A172 (cell line): Measurements from ENCODE around the gene CNKSR3. TPM values are rescaled to one million over a fixed set of nuclear protein-coding genes. Genes with fewer than 3 reads are reported as not detected.
A peak's percentile ranks its signal among the peaks of the same experiment; 100 is the strongest.
"Not testable (repeated sequence)": the region's sequence is repeated elsewhere in the genome, so short reads cannot be mapped to it uniquely, and the experiment has no call there.

Source experiments
- DNase-seq: peaks from one replicate; pipeline ENCODE4 v3.0.0-alpha.2; 2015; ENCODE audit warnings: low spot score
- total RNA-seq: library from RNA; depleted of rRNA; stranded (reverse); fragments of >200 nt; shearing (Covaris generic); gene quantifications from 2 replicates; pipeline ENCODE4 v1.2.3, GENCODE V29; 2014

Gene CNKSR3
- total RNA-seq, 1 experiment from 2014 or later = 1.8 TPM

DNA sequence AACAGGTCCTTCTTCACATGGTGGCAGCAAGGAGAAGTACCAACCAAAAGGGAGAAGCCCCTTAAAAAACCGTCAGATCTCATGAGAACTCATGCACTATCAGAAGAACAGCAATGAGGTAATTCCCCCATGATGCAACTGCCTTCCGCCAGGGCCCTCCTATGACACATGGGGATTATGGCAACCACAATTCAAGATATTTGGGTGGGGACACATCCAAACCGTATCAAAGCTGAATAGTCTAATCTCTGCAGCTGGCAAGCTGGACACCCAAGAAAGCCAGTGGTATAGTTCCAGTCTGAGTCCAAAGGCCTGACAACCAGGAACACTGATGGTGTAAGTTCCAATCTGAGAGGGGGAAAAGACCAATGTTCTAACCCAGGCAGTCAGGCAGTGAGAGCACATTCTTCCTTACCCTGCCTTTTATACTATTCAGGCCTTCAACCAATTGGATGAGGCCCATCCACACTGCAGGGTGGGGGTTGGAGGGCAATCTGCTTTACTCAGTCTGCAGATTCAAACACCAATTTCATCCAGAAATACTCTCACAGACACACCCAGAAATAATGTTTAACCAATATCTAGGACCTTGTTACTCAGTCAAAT lies 17.9 kb upstream of the CNKSR3 start:
- DNase-seq = no peak

DNA sequence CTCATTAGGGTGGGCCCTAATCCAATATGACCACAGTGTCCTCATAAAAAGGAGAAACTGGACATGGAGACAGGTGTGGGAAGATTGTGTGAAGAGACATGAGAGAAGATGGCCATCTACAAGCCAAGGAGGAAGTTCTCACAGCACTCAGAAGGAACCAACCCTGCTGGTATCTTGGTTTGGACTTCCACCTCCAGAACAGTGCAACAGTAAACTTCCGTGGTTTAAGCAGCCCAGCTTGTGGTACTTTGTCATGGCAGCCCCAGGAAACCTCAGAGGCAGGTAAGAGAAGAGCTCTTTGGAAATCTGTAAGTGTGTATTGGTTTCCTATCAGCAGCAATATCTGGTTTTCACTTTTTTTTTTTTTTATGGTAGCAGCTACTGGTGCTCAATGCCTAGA lies 16.5 kb upstream of the CNKSR3 start:
- no peak for DNase-seq

DNA sequence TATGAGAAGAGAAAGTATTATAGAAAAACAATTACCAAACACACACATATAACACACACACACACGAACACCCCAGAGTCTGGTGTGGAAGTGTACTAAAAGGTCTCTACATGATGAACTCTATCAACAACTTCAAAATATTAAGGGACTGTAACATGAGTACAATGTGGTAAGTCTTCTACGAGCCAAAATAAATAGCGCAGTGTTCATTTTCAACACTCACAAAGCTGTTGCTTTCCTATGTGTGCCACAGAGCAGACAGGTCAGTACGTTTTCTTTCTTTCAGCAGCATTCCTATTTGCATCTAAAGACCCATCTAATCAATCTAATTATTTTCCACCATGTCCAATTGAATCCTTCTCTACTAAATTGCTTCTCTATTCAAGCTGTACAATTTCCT lies 12.1 kb upstream of the CNKSR3 start:
- no peak for DNase-seq

DNA sequence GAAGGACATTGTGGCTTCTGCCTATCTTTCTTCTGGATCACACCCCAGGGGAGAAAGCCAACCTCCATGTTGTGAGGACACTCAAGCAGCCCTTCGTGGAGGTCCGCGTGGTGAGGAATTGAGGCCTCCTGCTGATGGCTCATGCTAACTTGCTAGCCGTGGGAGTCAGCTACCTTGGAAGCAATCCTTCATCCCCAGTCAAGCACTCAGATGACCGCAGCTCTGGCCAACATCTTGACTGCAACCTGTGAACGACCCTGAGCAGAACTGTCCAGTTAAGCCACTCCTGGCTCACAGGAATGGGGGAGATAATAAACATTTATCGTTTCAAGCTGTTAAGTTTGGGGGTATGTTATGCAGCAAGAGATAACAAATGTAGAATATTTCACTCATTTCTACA lies 10.9 kb upstream of the CNKSR3 start:
- no peak for DNase-seq

DNA sequence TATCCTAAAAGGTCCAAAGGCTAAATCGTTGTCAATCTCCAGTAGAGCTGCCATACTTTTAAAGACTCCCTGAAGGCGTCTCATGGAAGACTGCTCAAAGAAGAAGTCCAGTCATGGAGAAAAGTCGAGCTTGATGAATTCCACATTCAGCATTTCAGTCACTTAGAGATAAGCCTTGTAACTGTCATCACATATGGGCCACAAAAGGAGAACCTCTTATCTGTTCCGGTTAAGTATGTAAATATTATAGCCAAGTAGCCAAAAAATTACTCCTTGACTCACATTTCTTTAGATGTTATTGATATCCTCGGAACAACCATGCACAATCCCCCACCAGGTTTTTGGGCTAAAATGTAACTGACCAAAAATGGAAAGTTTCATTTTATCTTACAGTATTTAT lies 9.8 kb upstream of the CNKSR3 start:
- DNase-seq = no peak

DNA sequence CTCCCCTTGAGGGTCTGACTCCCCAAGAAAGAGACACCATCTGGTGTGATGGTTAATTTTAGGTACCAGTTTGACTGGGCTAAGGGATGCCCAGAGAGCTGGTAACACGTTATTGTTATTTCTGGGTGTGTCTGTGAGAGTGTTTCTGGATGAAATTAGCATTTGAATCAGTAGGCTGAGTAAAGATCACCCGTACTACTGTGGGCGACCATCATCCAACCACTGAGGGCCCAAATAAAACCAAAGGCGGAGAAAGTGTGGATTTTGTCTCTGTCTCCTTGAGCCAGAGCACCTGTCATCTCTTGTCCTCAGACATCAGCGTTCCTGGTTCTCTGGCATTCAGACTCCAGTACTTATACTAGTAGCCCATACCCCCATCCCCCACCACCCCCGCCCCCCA lies 7.9 kb upstream of the CNKSR3 start:
- DNase-seq = no peak

DNA sequence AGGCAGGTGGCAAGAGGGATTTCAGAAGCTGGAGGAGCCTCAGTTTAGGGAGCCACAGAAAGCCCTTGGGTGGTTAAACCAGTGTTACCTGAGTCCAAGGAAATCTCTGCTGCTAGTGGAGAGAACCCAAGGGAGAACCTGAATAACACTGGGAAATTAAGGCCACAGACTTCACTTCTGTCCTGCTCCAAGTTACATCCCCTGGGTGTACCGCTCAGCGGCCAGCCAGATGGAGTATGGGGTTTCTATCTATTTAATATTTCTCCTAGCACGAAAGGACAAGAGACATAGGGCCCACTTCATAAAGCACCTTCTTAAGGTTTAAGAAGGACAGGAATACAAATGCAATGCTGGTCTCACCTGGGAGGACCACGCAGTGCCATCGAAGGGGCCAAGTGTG lies 5.8 kb upstream of the CNKSR3 start:
- no peak for DNase-seq

DNA sequence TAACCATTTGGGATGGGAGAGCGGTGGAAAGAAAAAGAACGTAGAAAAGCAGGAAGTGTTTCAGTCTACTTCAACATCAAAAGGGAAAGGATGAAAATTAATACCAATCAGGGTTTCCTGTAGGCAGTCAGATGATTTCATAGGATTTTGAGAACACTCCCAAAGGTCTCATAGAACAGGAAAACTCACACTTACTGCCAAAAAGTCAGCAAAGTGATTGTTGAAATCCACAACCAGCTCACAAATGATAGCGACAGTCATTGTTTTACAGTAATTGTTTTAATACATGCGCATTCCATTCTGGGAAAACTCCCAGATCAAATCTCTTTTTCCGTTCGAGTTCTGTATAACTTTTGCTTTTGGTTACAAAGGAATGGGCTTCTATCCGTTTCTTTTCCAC lies 5.3 kb upstream of the CNKSR3 start:
- no peak for DNase-seq

DNA sequence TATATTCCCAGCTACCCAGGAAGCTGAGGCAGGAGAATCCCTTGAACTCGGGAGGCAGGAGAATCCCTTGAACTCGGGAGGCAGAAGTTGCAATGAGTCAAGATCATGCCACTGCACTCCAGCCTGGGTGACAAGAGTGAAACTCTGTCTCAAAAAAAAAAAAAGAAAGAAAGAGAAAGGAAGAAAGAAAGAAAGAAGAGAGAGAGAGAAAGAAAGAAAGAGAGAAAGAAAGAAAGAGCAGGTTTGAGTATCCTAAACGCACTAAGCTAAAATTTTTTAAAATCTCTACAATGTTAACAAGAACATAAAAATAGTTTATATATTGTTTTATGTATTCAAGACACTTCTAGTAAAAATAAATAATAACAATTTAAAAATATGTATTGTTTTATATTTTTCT lies 4.6 kb upstream of the CNKSR3 start:
- not testable (repeated sequence) for DNase-seq

DNA sequence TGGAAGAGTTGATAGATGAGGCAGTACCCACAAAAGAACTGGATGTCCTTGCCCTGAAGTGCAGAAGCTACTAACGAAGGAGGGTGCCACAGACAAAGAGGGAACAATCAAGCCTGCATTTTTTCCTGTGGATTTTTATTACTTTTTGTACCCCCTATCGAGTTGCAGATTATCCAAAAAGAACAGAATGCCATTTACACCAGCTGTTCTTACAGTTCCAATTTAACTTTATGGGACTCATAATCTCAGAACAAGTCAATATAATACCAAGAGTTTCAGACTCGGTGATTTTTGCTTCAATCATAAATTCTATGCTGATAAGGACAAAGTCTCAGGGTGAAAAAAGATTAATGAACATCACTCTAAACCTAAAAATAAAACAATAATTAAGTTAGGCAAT lies 4.0 kb upstream of the CNKSR3 start:
- DNase-seq = no peak

DNA sequence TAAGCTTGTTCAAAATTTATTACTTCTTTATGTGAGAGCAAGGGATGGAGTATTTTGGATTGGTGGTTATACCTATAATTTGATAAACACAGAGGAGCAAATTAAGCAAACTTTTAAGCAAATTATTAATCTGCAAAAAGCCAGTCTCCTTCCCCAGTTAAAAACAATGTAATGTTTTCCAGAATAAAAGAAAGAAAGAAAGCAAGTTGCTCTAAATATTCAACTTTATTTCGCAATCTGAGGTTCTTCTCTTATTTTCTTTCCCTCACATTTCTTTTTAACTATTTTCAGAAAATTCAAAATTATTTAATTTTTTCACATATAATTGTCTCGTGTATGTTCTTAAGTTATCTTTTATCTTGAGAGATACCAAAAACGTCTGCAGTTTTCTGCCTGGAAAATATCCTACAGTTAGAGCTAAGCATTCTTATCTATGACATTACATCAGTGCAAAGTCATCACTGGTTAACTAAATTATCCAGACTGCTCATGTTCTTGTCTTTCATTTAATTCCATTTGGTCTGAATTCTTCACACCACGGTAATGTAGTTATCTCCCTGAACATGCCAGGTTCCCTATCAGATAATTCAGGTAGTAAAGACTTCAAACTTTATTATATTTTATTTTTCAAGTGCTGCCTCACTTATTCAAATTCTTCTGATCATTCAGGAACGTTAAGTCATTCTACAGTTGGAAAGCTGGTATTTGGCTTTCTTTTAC lies 3.3 kb upstream of the CNKSR3 start:
- no peak for DNase-seq

DNA sequence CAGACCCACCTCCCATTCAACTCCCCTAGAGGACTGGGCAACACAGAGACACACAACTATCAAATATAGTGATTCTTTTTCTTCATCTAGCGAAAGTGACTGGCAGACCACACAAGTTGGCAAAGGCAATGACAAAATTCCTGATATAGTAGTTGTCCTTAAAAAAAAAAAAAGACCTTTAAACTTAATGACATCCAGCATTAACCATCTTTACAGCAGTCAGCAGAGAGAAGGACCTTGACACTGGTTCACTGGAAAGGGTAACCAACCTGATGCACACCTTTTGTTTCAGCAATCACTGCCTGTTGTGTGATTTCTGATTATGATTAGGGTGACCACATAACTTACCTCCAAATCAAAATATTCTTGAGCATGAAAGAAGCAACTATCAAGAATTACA lies 1.7 kb upstream of the CNKSR3 start:
- no peak for DNase-seq

DNA sequence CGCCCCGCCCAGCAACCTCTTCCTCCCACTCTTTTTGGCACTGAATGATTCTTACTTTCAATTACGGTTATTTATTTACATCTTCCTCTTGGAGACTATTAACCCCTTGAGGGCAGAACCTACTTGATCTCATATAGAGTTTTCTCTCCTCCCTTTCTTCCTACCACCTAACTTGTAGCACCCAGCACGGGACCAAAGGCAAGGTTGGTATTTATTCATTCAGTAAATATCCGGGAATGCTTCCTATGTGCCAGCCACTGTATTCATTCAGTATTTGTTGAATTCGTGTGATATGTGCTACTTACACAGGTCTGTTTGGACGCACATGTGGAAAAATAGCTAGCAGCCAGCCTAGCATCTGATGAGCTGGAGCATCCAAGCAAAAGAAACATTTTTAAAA lies 1.3 kb upstream of the CNKSR3 start:
- no peak for DNase-seq

DNA sequence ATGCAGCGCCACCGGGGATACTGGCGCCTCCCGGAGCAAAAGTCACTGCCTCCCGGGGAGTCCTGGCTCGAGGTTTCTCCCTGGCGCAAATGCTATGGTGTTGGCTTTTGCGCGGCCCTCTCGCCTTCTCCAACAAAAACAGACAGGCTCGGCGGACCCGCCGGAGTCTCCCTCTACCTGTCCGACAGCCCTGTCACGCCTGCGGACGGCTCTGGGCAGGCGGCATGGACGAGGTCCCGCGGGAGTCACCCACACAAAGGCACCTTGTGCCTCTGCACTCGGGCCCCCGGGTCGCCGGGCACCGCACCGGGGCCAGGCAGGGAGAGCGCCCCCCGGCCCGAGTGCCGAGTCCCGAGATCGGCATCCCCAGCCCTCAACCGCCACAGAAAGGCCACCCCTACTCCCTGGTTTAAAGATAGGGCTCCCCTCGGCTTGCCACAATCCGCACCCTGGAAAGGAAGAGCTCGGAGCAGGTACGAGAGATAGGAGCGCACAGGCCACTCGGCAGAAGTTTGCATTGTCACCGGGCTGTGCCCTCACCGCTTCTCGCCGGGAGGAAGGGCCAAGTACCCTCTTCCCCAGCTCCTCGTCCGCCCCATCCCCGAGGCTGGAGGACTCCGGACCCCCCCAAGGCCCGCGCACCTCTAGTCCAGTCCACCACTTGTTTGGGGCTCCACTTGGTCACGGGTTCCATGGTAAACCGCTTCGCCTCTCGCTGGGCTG lies 903 bp downstream of the CNKSR3 start:
- DNase-seq = peak; percentile 23

DNA sequence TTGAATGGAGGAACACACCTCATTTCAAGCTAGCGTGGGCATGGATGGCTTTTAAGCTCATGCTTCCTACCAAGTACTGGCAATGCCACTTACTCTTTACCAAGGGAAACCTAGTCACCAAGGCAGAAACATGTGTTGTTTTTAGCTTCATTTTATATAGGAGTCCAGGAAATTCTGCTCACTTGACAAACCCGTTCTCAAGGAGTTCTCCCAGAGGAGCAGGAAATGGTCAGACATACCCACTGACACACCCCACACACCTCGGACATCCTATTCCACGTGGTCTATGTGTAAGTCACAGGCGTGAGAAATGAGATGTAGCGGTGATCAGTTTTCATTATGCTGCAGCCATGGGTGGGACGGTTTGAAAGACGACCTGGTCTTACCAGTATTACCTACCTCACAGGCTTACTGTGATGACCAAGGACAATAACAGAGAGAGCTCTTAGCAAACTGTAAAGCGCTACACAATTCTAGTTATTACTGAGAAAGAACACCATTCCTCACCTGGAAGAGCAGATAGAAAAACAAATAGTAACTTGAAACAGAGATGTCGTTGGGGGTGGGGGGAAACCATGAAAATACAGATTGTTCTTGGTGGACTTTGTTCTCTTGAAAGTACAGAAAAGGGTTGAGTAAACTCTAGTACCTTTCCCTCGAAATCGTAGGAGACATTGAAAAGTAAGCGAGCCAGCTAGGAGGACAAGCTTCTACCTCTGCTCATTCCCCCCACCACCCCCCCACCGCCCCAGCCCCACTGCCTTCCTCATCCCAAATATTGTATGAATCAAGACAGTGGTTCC lies 1.7 kb downstream of the CNKSR3 start:
- DNase-seq = peak; percentile 27

DNA sequence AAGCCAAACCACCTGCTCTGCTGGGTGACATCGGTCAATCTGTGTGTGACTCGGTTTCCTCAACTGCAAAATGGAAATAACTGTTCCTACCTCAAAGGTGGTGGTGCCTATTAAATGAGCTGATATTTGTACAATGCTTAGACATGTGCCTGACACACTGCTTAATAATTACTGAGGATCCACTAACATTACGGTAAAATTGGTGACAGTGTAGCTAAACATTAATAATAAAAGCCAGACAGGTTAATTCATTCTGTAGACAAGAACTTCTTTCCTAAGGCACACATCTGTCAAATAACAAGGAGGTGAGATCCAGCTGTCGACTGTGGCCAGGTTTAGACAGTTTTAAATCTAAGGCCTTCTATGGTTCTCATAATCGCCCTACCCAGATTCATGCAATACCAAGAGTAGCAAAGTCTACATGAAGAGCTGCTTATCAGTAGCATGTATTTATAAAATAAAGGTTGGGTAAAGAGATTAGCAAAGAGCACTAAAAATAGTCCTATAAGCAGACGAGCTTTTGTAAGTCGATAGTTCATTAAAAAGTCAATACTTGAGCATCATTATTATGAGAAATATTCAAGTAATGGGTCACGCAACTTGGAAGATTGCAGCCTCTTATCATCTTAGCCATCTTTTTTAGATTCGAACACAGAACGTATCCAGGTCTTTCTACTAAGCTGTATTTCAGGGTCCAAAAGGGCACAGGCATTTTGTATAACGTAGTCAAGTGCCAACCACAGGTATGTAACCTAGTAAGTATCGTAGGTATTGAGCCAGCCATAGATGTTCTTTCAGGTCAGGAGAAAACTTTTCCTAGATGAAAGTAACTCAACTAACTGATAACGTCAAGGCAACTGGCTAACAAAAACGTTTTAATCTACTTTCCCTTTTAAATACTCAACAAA lies 3.2 kb downstream of the CNKSR3 start:
- no peak for DNase-seq

DNA sequence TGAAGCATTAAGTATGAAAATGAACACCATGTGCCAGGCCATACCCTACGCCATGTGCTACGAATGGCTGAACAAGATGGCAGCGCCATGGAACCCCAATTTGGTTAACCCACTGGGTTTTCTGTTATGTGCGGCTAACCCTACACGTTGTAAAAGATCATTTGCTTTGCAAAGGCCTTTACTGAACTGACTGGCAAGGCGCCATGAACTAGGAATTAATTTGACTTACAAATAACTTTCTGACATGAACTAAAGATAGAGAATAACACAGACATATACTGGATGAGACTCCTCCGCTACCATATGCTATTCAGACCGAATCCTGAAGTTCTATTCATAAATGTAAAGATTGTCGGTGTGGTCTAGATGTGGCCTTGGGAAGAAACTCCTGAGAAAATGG lies 3.9 kb downstream of the CNKSR3 start:
- DNase-seq = no peak

DNA sequence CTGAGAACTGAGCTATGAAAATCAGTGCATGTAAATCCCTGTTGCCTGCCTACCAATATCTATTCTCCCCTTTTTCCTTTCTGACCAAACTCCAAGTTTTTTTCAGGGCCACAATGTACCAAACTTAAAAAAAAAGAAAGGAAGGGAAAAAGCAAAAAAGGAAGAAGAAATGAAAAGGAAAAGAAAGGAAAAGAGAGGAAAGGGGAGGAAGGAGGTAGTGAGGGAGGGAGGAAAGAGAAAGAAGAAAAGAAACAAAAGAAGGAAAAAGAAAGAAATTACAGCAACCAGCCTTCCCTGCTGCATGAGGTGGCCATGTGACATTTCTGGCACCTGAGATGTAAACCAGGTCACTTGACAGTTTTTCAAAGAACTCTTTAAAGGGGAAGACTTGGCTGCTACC lies 4.4 kb downstream of the CNKSR3 start:
- no peak for DNase-seq

DNA sequence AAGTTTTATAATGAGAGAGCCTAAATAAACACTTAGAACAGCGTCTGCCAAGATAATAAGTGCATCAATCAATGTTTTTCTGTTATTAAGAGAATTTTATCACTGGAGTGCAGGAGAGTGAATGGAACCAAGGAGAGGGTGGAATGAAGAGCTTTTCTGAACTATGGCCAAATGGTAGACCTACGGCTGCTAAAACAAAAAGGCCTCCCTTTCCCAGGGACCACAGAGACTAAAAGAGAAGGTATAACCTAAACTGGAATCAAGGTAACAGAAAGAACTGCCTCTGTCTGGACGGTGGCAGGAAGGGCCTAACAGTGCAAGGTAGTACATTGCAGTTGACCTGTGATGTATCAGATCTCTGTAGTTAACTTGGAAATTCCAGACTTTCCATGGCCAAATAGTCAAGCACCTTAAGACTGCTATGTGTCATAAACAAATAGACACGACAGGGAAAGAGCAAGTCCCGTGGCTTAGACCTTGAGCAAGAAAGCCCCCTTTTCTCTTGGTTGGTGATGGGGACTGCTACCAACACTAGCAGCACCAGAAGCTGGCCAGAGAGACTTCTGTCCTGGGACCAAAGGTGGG lies 5.5 kb downstream of the CNKSR3 start:
- DNase-seq = no peak

DNA sequence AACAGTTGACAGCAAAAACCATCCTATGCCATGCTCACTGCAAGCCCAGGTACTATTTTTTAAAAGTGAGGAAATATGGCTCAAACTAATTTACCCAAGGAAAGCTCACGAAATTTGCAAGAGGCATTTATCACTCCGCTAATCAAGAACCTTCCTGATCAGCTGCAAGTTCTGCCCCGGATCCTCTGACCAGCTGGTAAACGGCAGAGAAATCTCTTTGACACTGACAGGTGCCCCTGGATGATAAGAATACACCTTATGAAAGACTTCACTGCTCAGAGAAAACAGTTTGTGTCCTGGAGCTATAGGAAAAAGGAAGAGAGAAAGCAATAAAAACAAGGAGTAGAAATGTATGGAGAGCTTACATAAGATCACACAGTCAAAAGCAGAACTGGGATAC lies 6.4 kb downstream of the CNKSR3 start:
- no peak for DNase-seq

DNA sequence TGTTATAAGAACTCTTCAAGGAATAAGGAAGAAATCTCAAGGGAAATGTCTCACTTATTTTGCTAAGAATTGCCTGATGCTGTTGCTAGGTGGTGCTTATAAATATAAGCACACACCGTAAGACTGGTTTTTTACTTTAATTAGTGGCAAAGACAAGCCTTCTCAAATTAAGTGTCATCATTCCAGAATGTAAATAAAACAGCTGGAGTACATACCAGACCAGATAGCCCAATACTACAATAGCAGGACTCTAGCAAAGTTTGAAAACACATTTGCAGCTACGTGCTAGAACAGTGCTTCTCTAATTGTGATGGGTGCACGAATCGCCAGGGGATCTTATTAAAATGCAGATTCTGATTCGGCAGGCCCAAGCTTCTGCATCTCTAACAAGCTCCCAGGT lies 6.8 kb downstream of the CNKSR3 start:
- DNase-seq = no peak
